Measurements from ENCODE around the gene KRTAP2-4.

The KRTAP2-4 gene

DNA sequence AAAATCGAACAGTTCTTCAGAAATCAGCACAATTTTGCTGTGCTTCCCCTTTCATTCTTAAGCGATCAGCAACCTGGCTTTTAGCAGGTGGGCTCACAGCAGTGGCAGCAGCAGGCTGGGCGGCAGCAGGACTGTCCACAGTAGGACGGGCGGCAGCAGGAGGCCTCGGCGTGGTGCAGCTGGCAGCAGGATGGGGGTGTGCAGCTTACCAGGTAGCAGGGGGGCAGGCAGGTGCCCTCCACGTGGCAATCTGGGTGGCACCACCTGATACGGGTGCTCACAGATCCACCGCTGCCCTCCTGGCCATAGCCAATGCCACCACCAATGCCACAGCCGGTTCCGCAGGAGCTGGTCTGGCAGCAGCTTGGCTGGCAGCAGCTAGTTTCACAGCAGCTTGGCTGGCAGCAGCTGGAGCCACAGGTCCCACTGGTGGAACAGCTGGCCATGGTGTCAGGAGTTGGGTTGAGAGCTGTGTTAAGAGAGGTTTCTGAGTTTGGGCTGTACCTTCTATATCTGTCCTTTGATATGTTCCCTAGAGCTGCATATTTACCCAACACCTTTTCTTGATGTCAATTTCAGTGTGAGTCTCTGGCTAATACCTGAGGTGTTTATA is 35.9 kb downstream of the KRTAP2-4 start, which contains the start of gene KRTAP1-4:
Gene KRTAP1-4, minus strand, starts transcription at position 563 of the 613 bp plus-strand sequence. Its CDS starts 117 bp downstream, at position 446.
- no peak for DNase-seq
- H3K36me3 ChIP-seq (ENCODE audit: control insufficient read depth in 4 of 4, insufficient read depth in 4 of 4, low read length in 3 of 4), result no peaks in the 10 kb centered on the region
- H3K4me1 ChIP-seq (ENCODE audit: control extremely low read depth in 1 of 4, control insufficient read depth in 4 of 4, insufficient read depth in 4 of 4, low read length in 3 of 4), result no peaks in the 10 kb centered on the region
- POLR2A ChIA-PET, result no interaction called here
- peaks cover 0 to 4% (median 0%) of the 10 kb centered on the region in 5 experiments for H3K27me3 ChIP-seq (replicated peaks in 2 of 5; ENCODE audit: control insufficient read depth in 4 of 5, insufficient read depth in 5 of 5, low read length in 4 of 5)
- 100% methylated on average over 7 of the region's 12 CpGs for WGBS (ENCODE audit: insufficient coverage)
- no peak within 1 kb of the TSS for H3K27ac ChIP-seq (ENCODE audit: insufficient read depth in 1 of 2, low read depth in 1 of 2, low read length in 2 of 2, poor library complexity in 1 of 2, severe bottlenecking in 2 of 2)
- H3K4me3 ChIP-seq (ENCODE audit: control insufficient read depth in 1 of 7, extremely low read depth in 1 of 7, insufficient read depth in 4 of 7, low read depth in 2 of 7, low read length in 6 of 7), result no peak within 1 kb of the TSS
- CTCF ChIA-PET, result interaction anchor here (2.0 kb wide), 1 partner anchor 10 kb away, joined by 5 read pairs; no protein-coding TSS in a partner anchor
- peaks cover 0 to 1% (median 0%) of the 10 kb centered on the region in 5 experiments for H3K9me3 ChIP-seq (ENCODE audit: control extremely low read depth in 1 of 5, control insufficient read depth in 4 of 5, insufficient read depth in 2 of 5, low read depth in 1 of 5, low read length in 4 of 5)

DNA sequence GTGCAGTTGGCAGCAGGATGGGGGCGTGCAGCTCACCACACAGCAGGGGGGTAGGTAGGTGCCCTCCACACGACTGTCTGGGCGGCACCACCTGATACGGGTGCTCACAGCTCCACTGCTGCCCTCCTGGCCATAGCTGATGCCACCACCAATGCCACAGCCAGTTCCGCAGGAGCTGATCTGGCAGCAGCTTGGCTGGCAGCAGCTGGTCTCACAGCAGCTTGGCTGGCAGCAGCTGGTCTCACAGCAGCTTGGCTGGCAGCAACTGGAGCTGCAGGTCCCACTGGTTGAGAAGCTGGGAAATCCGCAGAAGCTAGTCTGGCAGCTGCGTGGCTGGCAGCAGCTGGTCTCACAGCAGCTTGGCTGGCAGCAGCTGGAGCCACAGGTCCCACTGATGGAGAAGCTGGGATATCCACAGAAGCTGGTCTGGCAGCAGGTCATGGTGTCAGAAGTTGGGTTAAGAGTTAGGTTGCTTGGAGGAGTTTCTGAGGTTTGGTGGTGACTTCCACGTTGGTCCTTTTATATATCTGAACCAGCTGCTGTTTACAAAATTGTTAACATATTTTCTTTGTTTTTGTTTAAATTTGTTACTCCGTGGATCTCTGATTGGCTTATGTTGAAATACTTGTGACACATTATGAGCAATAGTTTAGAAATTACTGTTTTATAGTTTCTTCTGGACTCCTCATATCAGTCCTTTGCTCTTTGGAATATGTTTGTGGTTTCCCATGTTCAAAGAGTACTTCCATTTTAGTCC is 38.8 kb downstream of the KRTAP2-4 start, which contains the start of gene KRTAP1-5:
Gene KRTAP1-5, minus strand, starts transcription at position 494 of the 757 bp plus-strand sequence. Its CDS starts 53 bp downstream, at position 441.
- POLR2A ChIA-PET, result no interaction called here
- Histone ChIP-seq H3K27ac (ENCODE audit: insufficient read depth in 1 of 2, low read depth in 1 of 2, low read length in 2 of 2, poor library complexity in 1 of 2, severe bottlenecking in 2 of 2) (no peak within 1 kb of the TSS), H3K4me3 (ENCODE audit: control insufficient read depth in 1 of 7, extremely low read depth in 1 of 7, insufficient read depth in 4 of 7, low read depth in 2 of 7, low read length in 6 of 7) (no peak within 1 kb of the TSS), H3K4me1 (ENCODE audit: control extremely low read depth in 1 of 4, control insufficient read depth in 4 of 4, insufficient read depth in 4 of 4, low read length in 3 of 4) (no peaks in the 10 kb centered on the region), H3K9me3 (ENCODE audit: control extremely low read depth in 1 of 5, control insufficient read depth in 4 of 5, insufficient read depth in 2 of 5, low read depth in 1 of 5, low read length in 4 of 5) (peaks cover 0 to 1% (median 0%) of the 10 kb centered on the region in 5 experiments), H3K36me3 (ENCODE audit: control insufficient read depth in 4 of 4, insufficient read depth in 4 of 4, low read length in 3 of 4) (no peaks in the 10 kb centered on the region), H3K27me3 (replicated peaks in 2 of 5; ENCODE audit: control insufficient read depth in 4 of 5, insufficient read depth in 5 of 5, low read length in 4 of 5) (peaks cover 0 to 4% (median 0%) of the 10 kb centered on the region in 5 experiments)
- CTCF ChIA-PET, result no interaction called here
- WGBS (ENCODE audit: insufficient coverage), result 97% methylated on average over 5 of the region's 9 CpGs
- no peak for DNase-seq

DNA sequence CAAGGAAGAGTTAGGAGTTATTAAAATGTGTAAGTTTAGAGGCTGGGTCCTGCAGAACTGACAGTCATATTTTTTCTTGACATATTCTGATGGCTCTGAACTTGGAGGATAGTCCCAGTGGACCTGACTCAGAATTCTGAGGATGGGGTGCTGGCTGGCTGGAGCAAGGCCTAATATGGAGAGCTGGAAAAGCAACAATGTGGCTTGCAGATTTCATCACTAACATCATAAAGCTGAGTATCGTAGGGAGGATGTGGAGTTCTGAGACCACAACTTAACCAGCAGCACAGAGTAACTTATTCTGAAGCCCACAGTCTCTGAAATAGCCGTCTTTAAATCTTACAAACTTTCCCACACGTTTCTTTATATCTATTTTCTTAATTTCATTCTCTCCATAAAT is 41.0 kb downstream of the KRTAP2-4 start:
- ChIA-PET POLR2A (no interaction called here), CTCF (no interaction called here)
- no peaks in the 10 kb centered on the region for H3K4me1 ChIP-seq (ENCODE audit: control extremely low read depth in 1 of 4, control insufficient read depth in 4 of 4, insufficient read depth in 4 of 4, low read length in 3 of 4)
- DNase-seq, result no peak
- H3K9me3 ChIP-seq (ENCODE audit: control extremely low read depth in 1 of 5, control insufficient read depth in 4 of 5, insufficient read depth in 2 of 5, low read depth in 1 of 5, low read length in 4 of 5), result peaks cover 0 to 3% (median 0%) of the 10 kb centered on the region in 5 experiments
- H3K4me3 ChIP-seq (ENCODE audit: control insufficient read depth in 1 of 7, extremely low read depth in 1 of 7, insufficient read depth in 4 of 7, low read depth in 2 of 7, low read length in 6 of 7), result no peak overlapping the region
- H3K27me3 ChIP-seq (replicated peaks in 2 of 5; ENCODE audit: control insufficient read depth in 4 of 5, insufficient read depth in 5 of 5, low read length in 4 of 5), result no peaks in the 10 kb centered on the region
- H3K36me3 ChIP-seq (ENCODE audit: control insufficient read depth in 4 of 4, insufficient read depth in 4 of 4, low read length in 3 of 4), result no peaks in the 10 kb centered on the region
- 93% methylated on average over 3 of the region's 3 CpGs for WGBS (ENCODE audit: insufficient coverage)
- H3K27ac ChIP-seq (ENCODE audit: insufficient read depth in 1 of 2, low read depth in 1 of 2, low read length in 2 of 2, poor library complexity in 1 of 2, severe bottlenecking in 2 of 2), result no peak overlapping the region

GRCh38 chr17:41020336-41020735 is 45.3 kb downstream of the KRTAP2-4 start:
- no peak overlapping the region for H3K27ac ChIP-seq (ENCODE audit: insufficient read depth in 1 of 2, low read depth in 1 of 2, low read length in 2 of 2, poor library complexity in 1 of 2, severe bottlenecking in 2 of 2)
- H3K4me1 ChIP-seq (ENCODE audit: control extremely low read depth in 1 of 4, control insufficient read depth in 4 of 4, insufficient read depth in 4 of 4, low read length in 3 of 4), result peaks cover 3 to 13% (median 5%) of the 10 kb centered on the region in 4 experiments
- H3K27me3 ChIP-seq (replicated peaks in 2 of 5; ENCODE audit: control insufficient read depth in 4 of 5, insufficient read depth in 5 of 5, low read length in 4 of 5), result no peaks in the 10 kb centered on the region
- peaks cover 0 to 3% (median 0%) of the 10 kb centered on the region in 5 experiments for H3K9me3 ChIP-seq (ENCODE audit: control extremely low read depth in 1 of 5, control insufficient read depth in 4 of 5, insufficient read depth in 2 of 5, low read depth in 1 of 5, low read length in 4 of 5)
- ChIA-PET POLR2A (no interaction called here), CTCF (interaction anchor here (1.7 kb wide), 1 partner anchor 9 kb away, joined by 5 read pairs; the partner anchor contains the start of gene KRTAP1-4)
- DNase-seq, result no peak
- H3K4me3 ChIP-seq (ENCODE audit: control insufficient read depth in 1 of 7, extremely low read depth in 1 of 7, insufficient read depth in 4 of 7, low read depth in 2 of 7, low read length in 6 of 7), result no peak overlapping the region
- no peaks in the 10 kb centered on the region for H3K36me3 ChIP-seq (ENCODE audit: control insufficient read depth in 4 of 4, insufficient read depth in 4 of 4, low read length in 3 of 4)

GRCh38 chr17:41019415-41019814 is 46.3 kb downstream of the KRTAP2-4 start:
- ChIA-PET POLR2A (no interaction called here), CTCF (interaction anchor here (1.7 kb wide), 1 partner anchor 10 kb away, joined by 5 read pairs; the partner anchor contains the start of gene KRTAP1-4)
- no peak overlapping the region for H3K4me3 ChIP-seq (ENCODE audit: control insufficient read depth in 1 of 7, extremely low read depth in 1 of 7, insufficient read depth in 4 of 7, low read depth in 2 of 7, low read length in 6 of 7)
- H3K4me1 ChIP-seq (ENCODE audit: control extremely low read depth in 1 of 4, control insufficient read depth in 4 of 4, insufficient read depth in 4 of 4, low read length in 3 of 4), result peaks cover 3 to 13% (median 5%) of the 10 kb centered on the region in 4 experiments
- peaks cover 0 to 3% (median 0%) of the 10 kb centered on the region in 5 experiments for H3K9me3 ChIP-seq (ENCODE audit: control extremely low read depth in 1 of 5, control insufficient read depth in 4 of 5, insufficient read depth in 2 of 5, low read depth in 1 of 5, low read length in 4 of 5)
- DNase-seq, result no peak
- no peaks in the 10 kb centered on the region for H3K27me3 ChIP-seq (replicated peaks in 2 of 5; ENCODE audit: control insufficient read depth in 4 of 5, insufficient read depth in 5 of 5, low read length in 4 of 5)
- H3K36me3 ChIP-seq (ENCODE audit: control insufficient read depth in 4 of 4, insufficient read depth in 4 of 4, low read length in 3 of 4), result no peaks in the 10 kb centered on the region
- 100% methylated on average over 2 of the region's 3 CpGs for WGBS (ENCODE audit: insufficient coverage)
- H3K27ac ChIP-seq (ENCODE audit: insufficient read depth in 1 of 2, low read depth in 1 of 2, low read length in 2 of 2, poor library complexity in 1 of 2, severe bottlenecking in 2 of 2), result no peak overlapping the region

DNA sequence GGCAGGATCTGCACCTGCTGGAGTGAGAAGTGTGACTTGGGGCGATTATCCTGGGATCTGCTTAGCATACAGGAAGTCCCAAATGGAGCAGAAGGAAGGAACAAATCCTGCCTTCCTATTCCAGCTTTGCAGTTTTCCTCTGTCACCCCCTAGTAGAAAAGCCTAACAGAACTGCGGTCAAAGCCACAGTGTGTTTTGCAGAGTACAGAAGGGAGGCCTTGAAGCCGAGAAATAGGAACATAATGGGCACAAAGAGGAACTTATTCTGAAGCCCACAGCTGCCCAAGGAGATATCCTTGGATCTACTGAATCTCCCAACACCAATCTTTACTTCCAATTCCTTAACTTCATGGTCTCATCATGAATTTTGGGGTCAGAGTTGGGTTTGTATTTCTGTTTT is 47.1 kb downstream of the KRTAP2-4 start:
- Histone ChIP-seq H3K9me3 (ENCODE audit: control extremely low read depth in 1 of 5, control insufficient read depth in 4 of 5, insufficient read depth in 2 of 5, low read depth in 1 of 5, low read length in 4 of 5) (peaks cover 0 to 3% (median 0%) of the 10 kb centered on the region in 5 experiments), H3K27me3 (replicated peaks in 2 of 5; ENCODE audit: control insufficient read depth in 4 of 5, insufficient read depth in 5 of 5, low read length in 4 of 5) (no peaks in the 10 kb centered on the region), H3K4me3 (ENCODE audit: control insufficient read depth in 1 of 7, extremely low read depth in 1 of 7, insufficient read depth in 4 of 7, low read depth in 2 of 7, low read length in 6 of 7) (no peak overlapping the region), H3K27ac (ENCODE audit: insufficient read depth in 1 of 2, low read depth in 1 of 2, low read length in 2 of 2, poor library complexity in 1 of 2, severe bottlenecking in 2 of 2) (no peak overlapping the region), H3K36me3 (ENCODE audit: control insufficient read depth in 4 of 4, insufficient read depth in 4 of 4, low read length in 3 of 4) (no peaks in the 10 kb centered on the region), H3K4me1 (ENCODE audit: control extremely low read depth in 1 of 4, control insufficient read depth in 4 of 4, insufficient read depth in 4 of 4, low read length in 3 of 4) (peaks cover 3 to 13% (median 5%) of the 10 kb centered on the region in 4 experiments)
- peak; percentile 6 to 55 (median 54) for DNase-seq
- WGBS (ENCODE audit: insufficient coverage), result 26% methylated on average over 2 of the region's 3 CpGs
- ChIA-PET POLR2A (interaction anchor here (1.1 kb wide), 1 partner anchor 35 kb away, joined by 3 read pairs; the partner anchor contains the start of gene KRT40), CTCF (interaction anchor here (1.7 kb wide), 1 partner anchor 11 kb away, joined by 5 read pairs; the partner anchor contains the start of gene KRTAP1-4)
